Activated naive CD4-positive, alpha-beta T cell treated with anti-CD3 and anti-CD28 coated beads for 36 hours (primary cell): ENCODE results near the gene RSPH3. TPM values are rescaled to one million over a fixed set of nuclear protein-coding genes. Genes with fewer than 3 reads are reported as not detected.

Experiments used
- total RNA-seq, 2 experiments: library from RNA; stranded (reverse); gene quantifications; one replicate each; pipeline ENCODE4 v1.2.3, GENCODE V29; 2021

The RSPH3 gene
- total RNA-seq, 2 experiments from 2014 or later: 3.0 to 3.2 TPM

Other genes starting within 250 kb of the RSPH3 start
- gene EZR, start 180.8 kb downstream of the RSPH3 start, total RNA-seq: 100 to 1,000 TPM; 229 to 230 TPM
- gene TAGAP, start 44.8 kb upstream of the RSPH3 start, total RNA-seq: 10 to 100 TPM; 79.6 to 82.6 TPM
- not detected for gene FNDC1, start 169.2 kb upstream of the RSPH3 start, total RNA-seq